GM12865 (cell line): Measurements from ENCODE around the gene ACP4.
"Not testable (repeated sequence)": the region's sequence is repeated elsewhere in the genome, so short reads cannot be mapped to it uniquely, and the experiment has no call there.

Experiments used
- DNase-seq: peaks from one replicate; pipeline ENCODE4 v3.0.0; 2010; ENCODE audit warnings: low read depth
- H3K4me3 ChIP-seq: 2 replicates; pipeline ENCODE4 v1.5.1; 2011; ENCODE audit warnings: mild to moderate bottlenecking, low read depth, low read length, control low read depth
- TF ChIP-seq, protein P1 (sequence below): IDR thresholded peaks from 2 replicates; pipeline ENCODE4 v1.5.1; 2011; ENCODE audit warnings: low read length, control low read depth, low read depth, inconsistent platforms; ENCODE audit not compliant: insufficient read depth; ENCODE audit errors: missing control alignments

Gene ACP4

DNA sequence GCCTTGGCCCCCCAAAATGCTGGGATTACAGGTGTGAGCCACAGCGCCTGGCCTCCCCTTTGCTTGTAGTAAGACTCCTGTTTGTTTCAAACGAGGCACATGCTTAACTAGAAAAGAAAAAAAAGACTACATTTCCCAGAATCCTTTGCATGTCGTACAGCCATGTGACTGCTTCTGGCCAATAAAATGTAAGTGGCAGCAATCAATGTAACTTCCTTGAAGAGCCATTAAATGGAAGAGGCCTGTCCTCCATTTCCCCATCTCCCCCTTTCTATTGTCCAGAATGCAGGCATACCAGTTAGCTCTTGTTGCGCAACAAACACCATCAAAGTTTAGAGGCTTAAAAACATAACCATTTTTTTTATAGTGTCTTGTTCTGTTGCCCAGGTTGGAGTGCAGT is 30.3 kb upstream of the ACP4 start:
- TF ChIP-seq, protein P1, sequence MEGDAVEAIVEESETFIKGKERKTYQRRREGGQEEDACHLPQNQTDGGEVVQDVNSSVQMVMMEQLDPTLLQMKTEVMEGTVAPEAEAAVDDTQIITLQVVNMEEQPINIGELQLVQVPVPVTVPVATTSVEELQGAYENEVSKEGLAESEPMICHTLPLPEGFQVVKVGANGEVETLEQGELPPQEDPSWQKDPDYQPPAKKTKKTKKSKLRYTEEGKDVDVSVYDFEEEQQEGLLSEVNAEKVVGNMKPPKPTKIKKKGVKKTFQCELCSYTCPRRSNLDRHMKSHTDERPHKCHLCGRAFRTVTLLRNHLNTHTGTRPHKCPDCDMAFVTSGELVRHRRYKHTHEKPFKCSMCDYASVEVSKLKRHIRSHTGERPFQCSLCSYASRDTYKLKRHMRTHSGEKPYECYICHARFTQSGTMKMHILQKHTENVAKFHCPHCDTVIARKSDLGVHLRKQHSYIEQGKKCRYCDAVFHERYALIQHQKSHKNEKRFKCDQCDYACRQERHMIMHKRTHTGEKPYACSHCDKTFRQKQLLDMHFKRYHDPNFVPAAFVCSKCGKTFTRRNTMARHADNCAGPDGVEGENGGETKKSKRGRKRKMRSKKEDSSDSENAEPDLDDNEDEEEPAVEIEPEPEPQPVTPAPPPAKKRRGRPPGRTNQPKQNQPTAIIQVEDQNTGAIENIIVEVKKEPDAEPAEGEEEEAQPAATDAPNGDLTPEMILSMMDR = no peak
- H3K4me3 ChIP-seq = no peak overlapping the region
- DNase-seq = peak; percentile 28

DNA sequence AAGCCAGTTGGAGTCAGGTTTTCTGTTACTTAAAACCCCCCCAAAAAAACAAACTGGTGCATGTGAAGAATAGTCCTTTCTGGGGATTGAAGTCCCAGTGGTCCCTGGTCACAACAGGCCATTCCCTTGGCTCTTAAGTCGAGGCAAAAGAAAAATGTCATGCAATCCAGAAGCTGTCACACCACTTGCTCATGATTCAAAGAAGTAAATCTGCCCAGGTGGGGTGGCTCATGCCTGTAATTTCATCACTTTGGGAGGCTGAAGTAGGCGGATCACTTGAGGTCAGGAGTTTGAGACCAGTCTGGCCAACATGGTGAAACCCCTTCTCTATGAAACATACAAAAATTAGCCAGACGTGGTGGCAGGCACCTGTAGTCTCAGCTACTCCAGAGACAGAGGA is 28.7 kb upstream of the ACP4 start:
- not testable (repeated sequence) for H3K4me3 ChIP-seq, DNase-seq

GRCh38 chr19:50763521-50763920 is 26.7 kb upstream of the ACP4 start:
- DNase-seq, H3K4me3 ChIP-seq: not testable (repeated sequence)

- no peak for DNase-seq
- no peak overlapping the region for H3K4me3 ChIP-seq
- TF ChIP-seq, protein P1 = no peak
Measured at GRCh38 chr19:50764409-50764808, 25.8 kb upstream of the ACP4 start.

- DNase-seq, H3K4me3 ChIP-seq: not testable (repeated sequence)
Measured at GRCh38 chr19:50766746-50767145, 23.5 kb upstream of the ACP4 start.

DNA sequence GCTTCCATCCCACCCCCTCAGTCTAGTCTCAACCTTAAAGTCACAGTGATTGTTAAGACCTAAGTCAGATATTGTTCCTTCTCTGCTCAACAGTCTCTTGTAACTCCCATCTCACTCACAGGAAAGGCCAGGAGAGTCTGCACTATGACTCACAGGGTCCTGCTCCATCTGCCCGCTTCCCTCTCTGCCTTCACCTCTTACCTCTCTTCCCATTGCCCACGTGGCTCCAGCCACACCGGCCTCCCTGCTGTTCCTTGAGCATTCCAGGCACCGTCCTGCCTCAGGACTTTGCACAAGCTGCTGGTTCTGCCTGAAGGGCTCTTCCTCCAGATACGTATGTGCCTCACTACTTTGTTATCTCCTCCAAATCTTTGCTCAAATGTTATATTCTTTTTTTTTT is 23.0 kb upstream of the ACP4 start:
- H3K4me3 ChIP-seq, DNase-seq: not testable (repeated sequence)

- TF ChIP-seq, protein P1 = no peak
- H3K4me3 ChIP-seq = no peak overlapping the region
- DNase-seq = no peak
Measured at GRCh38 chr19:50768277-50768676, 21.9 kb upstream of the ACP4 start.

DNA sequence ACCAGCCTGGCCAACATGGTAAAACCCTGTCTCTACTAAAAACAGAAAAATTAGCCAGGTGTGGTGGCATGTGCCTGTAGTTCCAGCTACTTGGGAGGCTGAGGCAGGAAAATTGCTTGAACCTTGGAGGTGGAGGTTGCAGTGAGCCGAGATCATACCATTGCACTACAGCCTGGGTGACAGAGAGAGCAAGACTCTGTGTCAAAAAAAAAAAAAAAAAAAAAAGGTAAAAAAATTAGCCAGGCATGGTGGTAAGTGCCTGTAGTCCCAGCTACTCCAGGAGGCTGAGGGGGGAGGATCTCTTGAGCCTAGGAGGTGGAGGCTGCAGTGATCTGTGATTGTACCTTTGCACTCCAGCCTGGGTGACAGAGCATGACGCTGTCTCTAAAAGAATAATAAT is 20.1 kb upstream of the ACP4 start, which contains the start of gene GPR32:
TSS of gene GPR32 (plus strand) at position 301 of the 400 bp plus-strand sequence. CDS start 137 bp downstream, outside the sequence.
- not testable (repeated sequence) for DNase-seq, H3K4me3 ChIP-seq

GRCh38 chr19:50770888-50771287 is 19.3 kb upstream of the ACP4 start:
- TF ChIP-seq, protein P1 = no peak

GRCh38 chr19:50772476-50772875 is 17.7 kb upstream of the ACP4 start:
- TF ChIP-seq, protein P1 = no peak
- no peak overlapping the region for H3K4me3 ChIP-seq
- peak; percentile 41 for DNase-seq

More at GRCh38 chr19:50770888-50771287, 19.3 kb upstream of the ACP4 start:
- H3K4me3 ChIP-seq = no peak overlapping the region
- DNase-seq = no peak

DNA sequence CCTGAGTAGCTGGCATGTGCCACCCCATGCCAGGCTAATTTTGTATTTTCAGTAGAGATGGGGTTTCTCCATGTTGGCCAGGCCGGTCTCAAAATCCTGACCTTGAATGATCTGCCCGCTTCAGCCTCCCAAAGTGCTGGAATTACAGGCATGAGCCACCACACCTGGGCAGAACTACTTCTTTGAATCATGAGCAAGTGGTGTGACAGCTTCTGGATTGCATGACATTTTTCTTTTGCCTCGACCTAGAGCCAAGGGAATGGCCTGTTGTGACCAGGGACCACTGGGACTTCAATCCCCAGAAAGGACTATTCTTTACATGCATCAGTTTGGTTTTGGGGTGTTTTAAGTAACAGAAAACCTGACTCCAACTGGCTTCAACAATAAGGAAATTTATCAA is 17.3 kb upstream of the ACP4 start:
- not testable (repeated sequence) for H3K4me3 ChIP-seq, DNase-seq

GRCh38 chr19:50773454-50773853 is 16.8 kb upstream of the ACP4 start:
- not testable (repeated sequence) for H3K4me3 ChIP-seq, DNase-seq
